Measurements from ENCODE around the gene PRKN. TPM values are rescaled to one million over a fixed set of nuclear protein-coding genes. Genes with fewer than 3 reads are reported as not detected.

PRKN gene
- total RNA-seq, 3 donors from 2014 or later, result 5.2 to 10.2 (median 8.1) TPM

DNA sequence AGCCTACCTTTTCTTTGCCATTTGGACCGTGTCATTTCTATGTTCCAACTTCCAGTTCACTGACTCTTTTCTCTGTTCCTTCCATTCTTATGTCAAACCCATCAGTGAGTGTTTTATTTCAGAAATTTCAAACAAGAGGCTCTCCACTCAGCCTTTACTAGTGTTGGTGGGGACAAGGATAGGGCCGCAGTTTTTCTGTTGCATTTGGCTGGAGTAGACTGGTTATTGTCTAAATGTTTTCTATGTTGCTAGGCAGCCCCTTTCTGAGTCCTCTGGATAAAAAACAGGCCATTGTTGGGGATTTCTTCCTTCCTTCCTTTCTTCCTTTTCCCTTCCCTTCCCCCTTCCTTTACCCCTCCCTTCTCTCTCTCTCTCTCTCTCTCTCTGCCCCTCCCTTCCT lies 288.6 kb downstream of the PRKN start:
- H3K4me1 ChIP-seq (ENCODE audit: low read depth), result no peaks in the 10 kb centered on the region
- ATAC-seq (no peak), DNase-seq (no peak)
- H3K36me3 ChIP-seq (ENCODE audit: low read depth), result no peaks in the 10 kb centered on the region
- intact Hi-C loops (cut with DNase I, micrococcal nuclease), result no loop called here
- peaks cover 5% of the 10 kb centered on the region for H3K9me3 ChIP-seq
- TF ChIP-seq, protein P1, sequence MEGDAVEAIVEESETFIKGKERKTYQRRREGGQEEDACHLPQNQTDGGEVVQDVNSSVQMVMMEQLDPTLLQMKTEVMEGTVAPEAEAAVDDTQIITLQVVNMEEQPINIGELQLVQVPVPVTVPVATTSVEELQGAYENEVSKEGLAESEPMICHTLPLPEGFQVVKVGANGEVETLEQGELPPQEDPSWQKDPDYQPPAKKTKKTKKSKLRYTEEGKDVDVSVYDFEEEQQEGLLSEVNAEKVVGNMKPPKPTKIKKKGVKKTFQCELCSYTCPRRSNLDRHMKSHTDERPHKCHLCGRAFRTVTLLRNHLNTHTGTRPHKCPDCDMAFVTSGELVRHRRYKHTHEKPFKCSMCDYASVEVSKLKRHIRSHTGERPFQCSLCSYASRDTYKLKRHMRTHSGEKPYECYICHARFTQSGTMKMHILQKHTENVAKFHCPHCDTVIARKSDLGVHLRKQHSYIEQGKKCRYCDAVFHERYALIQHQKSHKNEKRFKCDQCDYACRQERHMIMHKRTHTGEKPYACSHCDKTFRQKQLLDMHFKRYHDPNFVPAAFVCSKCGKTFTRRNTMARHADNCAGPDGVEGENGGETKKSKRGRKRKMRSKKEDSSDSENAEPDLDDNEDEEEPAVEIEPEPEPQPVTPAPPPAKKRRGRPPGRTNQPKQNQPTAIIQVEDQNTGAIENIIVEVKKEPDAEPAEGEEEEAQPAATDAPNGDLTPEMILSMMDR (IDR thresholded peaks at IDR 0.05), result no peak
- H3K4me3 ChIP-seq, result no peak overlapping the region

- no peak for DNase-seq
- Histone ChIP-seq H3K4me1 (ENCODE audit: low read depth) (no peaks in the 10 kb centered on the region), H3K9me3 (peaks cover 5% of the 10 kb centered on the region), H3K4me3 (no peak overlapping the region), H3K36me3 (ENCODE audit: low read depth) (no peaks in the 10 kb centered on the region)
- ATAC-seq, result no peak
- intact Hi-C loops (cut with DNase I, micrococcal nuclease), result no loop called here
- TF ChIP-seq, protein P1 (IDR thresholded peaks at IDR 0.05), result no peak
These were observed 292.5 kb downstream of the PRKN start for GRCh38 chr6:162435071-162435470.

- Histone ChIP-seq H3K9me3 (no peaks in the 10 kb centered on the region), H3K36me3 (ENCODE audit: low read depth) (no peaks in the 10 kb centered on the region), H3K4me3 (no peak overlapping the region), H3K4me1 (ENCODE audit: low read depth) (no peaks in the 10 kb centered on the region)
- intact Hi-C loops (cut with DNase I, micrococcal nuclease), result no loop called here
- TF ChIP-seq, protein P1 (IDR thresholded peaks at IDR 0.05), result no peak
- DNase-seq (no peak), ATAC-seq (no peak)
These were observed 306.6 kb downstream of the PRKN start for GRCh38 chr6:162421004-162421403.

- ATAC-seq (no peak), DNase-seq (no peak)
- TF ChIP-seq, protein P1 (IDR thresholded peaks at IDR 0.05), result no peak
- Histone ChIP-seq H3K4me1 (ENCODE audit: low read depth) (no peaks in the 10 kb centered on the region), H3K4me3 (no peak overlapping the region), H3K9me3 (no peaks in the 10 kb centered on the region), H3K36me3 (ENCODE audit: low read depth) (no peaks in the 10 kb centered on the region)
- intact Hi-C loops (cut with DNase I, micrococcal nuclease), result no loop called here
These were observed 310.6 kb downstream of the PRKN start for GRCh38 chr6:162416831-162417537.

DNA sequence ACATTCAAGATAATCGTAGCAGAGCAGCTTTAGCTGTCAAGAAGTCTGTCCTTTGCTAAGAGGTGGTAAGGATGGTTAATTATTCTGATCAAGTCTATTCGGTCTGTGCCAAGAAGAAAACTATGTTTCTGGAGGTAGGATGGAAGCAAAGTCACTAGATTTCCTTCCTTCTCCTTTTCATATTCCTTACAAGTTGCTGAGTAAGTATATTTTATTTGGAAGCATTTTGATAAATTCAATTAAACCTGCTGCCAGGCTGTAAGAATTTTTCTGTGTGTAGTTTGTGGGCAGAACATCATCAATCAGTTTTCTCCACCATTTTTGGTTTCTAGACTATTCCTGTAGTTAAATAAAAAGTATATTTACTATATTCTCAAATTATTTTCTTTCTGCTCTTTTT lies 311.3 kb downstream of the PRKN start:
- no peaks in the 10 kb centered on the region for H3K4me1 ChIP-seq (ENCODE audit: low read depth)
- no peak for DNase-seq
- no peak overlapping the region for H3K4me3 ChIP-seq
- H3K36me3 ChIP-seq (ENCODE audit: low read depth), result no peaks in the 10 kb centered on the region
- intact Hi-C loops (cut with DNase I, micrococcal nuclease), result no loop called here
- no peak for ATAC-seq
- no peaks in the 10 kb centered on the region for H3K9me3 ChIP-seq
- TF ChIP-seq, protein P1 (IDR thresholded peaks at IDR 0.05), result no peak
